ENCODE data around the gene ATP6V0A4.

GRCh38 chr7:138750473-138750872 is 47.5 kb downstream of the ATP6V0A4 start:
- TF ChIP-seq POLR2A (IDR thresholded peaks at IDR 0.05) (no peak), CTCF (IDR thresholded peaks at IDR 0.05) (no peak)
